Measurements from ENCODE around the gene SCIN. TPM values are rescaled to one million over a fixed set of nuclear protein-coding genes. Genes with fewer than 3 reads are reported as not detected.

SCIN gene
- total and polyA plus RNA-seq, 2 of the 8 experiments (the other 6 are each of a cell fraction or from before 2014, with no cell fraction given): 0.47 to 1.9 TPM

DNA sequence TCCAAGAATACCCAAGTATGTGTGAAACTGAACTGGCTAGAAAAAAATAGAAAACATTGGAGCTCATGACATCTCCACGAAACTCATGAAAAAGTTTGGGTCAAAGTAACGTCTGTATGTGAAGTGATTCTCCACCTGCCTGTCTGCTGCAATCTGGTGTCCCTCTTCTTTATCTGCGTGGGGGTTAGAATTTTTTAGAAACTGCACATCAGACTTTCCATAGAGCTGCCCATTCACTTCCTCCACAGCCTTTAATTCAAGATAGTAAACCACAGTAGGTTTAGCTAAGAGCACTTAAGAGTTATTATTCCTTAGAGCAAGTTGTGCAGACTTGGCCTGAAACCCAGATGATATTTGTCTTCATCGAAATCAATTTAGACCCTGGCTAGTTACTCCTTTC, 55.3 kb downstream of the SCIN start:
- H3K9ac ChIP-seq (replicated peaks in 1 of 4; ENCODE audit: extremely low read depth in 1 of 4, low read depth in 3 of 4, low read length in 3 of 4): no peak overlapping the region
- no peak overlapping the region for H4K5ac ChIP-seq (ENCODE audit: insufficient read length, low read depth, low read length)
- no peak overlapping the region for H4K91ac ChIP-seq (replicated peaks; ENCODE audit: insufficient read length, low read length)
- H4K8ac ChIP-seq (ENCODE audit: extremely low read depth, insufficient read depth, low read length): no peak overlapping the region
- no peak overlapping the region for H3K4ac ChIP-seq (replicated peaks; ENCODE audit: insufficient read length, low read depth, low read length)
- ChIA-PET CTCF (ENCODE audit: partially characterized antibody) (interaction anchor here (0.7 to 3.5 kb wide), 13 partner anchors 10 to 635 kb away, joined by 3 to 26 read pairs (median 4); no protein-coding TSS in a partner anchor), POLR2A (ENCODE audit: partially characterized antibody) (no interaction called here)
- no peak overlapping the region for H2BK120ac ChIP-seq (replicated peaks; ENCODE audit: low read depth, low read length)
- H3K9me3 ChIP-seq (ENCODE audit: insufficient read depth in 2 of 2, low read depth in 1 of 2, low read length in 1 of 2): no peaks in the 10 kb centered on the region
- no peaks in the 10 kb centered on the region; the same call in 1 of the 2 replicates for H3K79me1 ChIP-seq (ENCODE audit: low read depth, low read length)
- TF ChIP-seq SRF (IDR thresholded peaks at IDR 0.05; ENCODE audit: low read depth, low read length) (no peak), TBP (IDR thresholded peaks at IDR 0.05; ENCODE audit: low read depth, low read length) (no peak), EGR1 (IDR thresholded peaks at IDR 0.05; ENCODE audit: borderline replicate concordance, low read depth, low read length) (no peak), JUND (IDR thresholded peaks at IDR 0.05; ENCODE audit: low read length) (no peak), KDM4A (IDR thresholded peaks at IDR 0.05; ENCODE audit: low read depth, low read length, severe bottlenecking) (no peak), CBX8 (IDR thresholded peaks at IDR 0.05; ENCODE audit: borderline replicate concordance, low read depth, low read length) (no peak), EZH2 (IDR thresholded peaks at IDR 0.05; ENCODE audit: low read depth, low read length, severe bottlenecking) (no peak), TAF7 (optimal IDR thresholded peaks at IDR 0.05; ENCODE audit: borderline replicate concordance, low read depth, low read length) (no peak), GTF2F1 (IDR thresholded peaks at IDR 0.05; ENCODE audit: borderline replicate concordance, low read depth, low read length) (no peak)
- H3K79me2 ChIP-seq (ENCODE audit: control insufficient read depth in 1 of 2, insufficient read depth in 2 of 2, low read length in 2 of 2): no peaks in the 10 kb centered on the region
- H2BK12ac ChIP-seq (ENCODE audit: low read depth, low read length): no peak overlapping the region
- no peaks in the 10 kb centered on the region for H3K27me3 ChIP-seq (replicated peaks in 1 of 4; ENCODE audit: control insufficient read depth in 3 of 4, extremely low read depth in 1 of 4, insufficient read depth in 3 of 4, low read length in 3 of 4)
- no peak overlapping the region for H2AK5ac ChIP-seq (ENCODE audit: low read depth, low read length)
- no peak overlapping the region for H3K23ac ChIP-seq (ENCODE audit: insufficient read length)
- no peak overlapping the region for H3K4me3 ChIP-seq (ENCODE audit: extremely low read depth in 1 of 4, insufficient read depth in 2 of 4, low read depth in 3 of 4, low read length in 4 of 4)
- DNase-seq (ENCODE audit: low read depth in 1 of 2, low spot score in 2 of 2) (no peak), FAIRE-seq (no peak)
- no peak overlapping the region for H3K27ac ChIP-seq (ENCODE audit: low read depth, low read length)
- WGBS, 2 experiments (ENCODE audit: extremely low coverage in 1 of 2, insufficient coverage in 1 of 2, insufficient read length in 1 of 2, insufficient replicate concordance in 2 of 2, low coverage in 1 of 2, low lambda C conversion rate in 2 of 2, missing lambda C conversion rate in 1 of 2): 80% methylated on average over 4 of the region's 4 CpGs; no CpG with 5 or more reads in 1 of the 2 experiments
- no peak overlapping the region for H3K18ac ChIP-seq (ENCODE audit: extremely low read depth, low read length)
- no peak overlapping the region for H2BK20ac ChIP-seq (ENCODE audit: low read length)
- no peaks in the 10 kb centered on the region for H3K4me1 ChIP-seq (replicated peaks in 1 of 4; ENCODE audit: control insufficient read depth in 3 of 4, insufficient read depth in 4 of 4, low read length in 3 of 4)
- H2AFZ ChIP-seq (ENCODE audit: low read length): no peak overlapping the region
- H3K14ac ChIP-seq (ENCODE audit: insufficient read length): no peak overlapping the region
- H3K23me2 ChIP-seq (ENCODE audit: low read depth, low read length): no peaks in the 10 kb centered on the region
- H3K56ac ChIP-seq (replicated peaks; ENCODE audit: insufficient read length, low read depth, low read length): no peak overlapping the region
- H3K4me2 ChIP-seq (ENCODE audit: insufficient read depth in 1 of 2, low read depth in 2 of 2, low read length in 2 of 2): no peak overlapping the region
- no peaks in the 10 kb centered on the region for H3K36me3 ChIP-seq (ENCODE audit: control insufficient read depth in 2 of 4, insufficient read depth in 4 of 4, low read length in 3 of 4)
- H4K20me1 ChIP-seq (replicated peaks in 1 of 2; ENCODE audit: control insufficient read depth in 1 of 2, insufficient read depth in 2 of 2, low read length in 2 of 2): no peaks in the 10 kb centered on the region
- H2BK15ac ChIP-seq (ENCODE audit: low read length): no peak overlapping the region
- H2BK5ac ChIP-seq (ENCODE audit: low read depth, low read length): no peak overlapping the region
